Activated naive CD4-positive, alpha-beta T cell (primary cell): ENCODE results near the gene RAB7A.
"Not testable (repeated sequence)": the region's sequence is repeated elsewhere in the genome, so short reads cannot be mapped to it uniquely, and the experiment has no call there.

ENCODE experiments used
- DNase-seq, 4 experiments: peaks; one replicate each; lab custom pipeline; 2025; lab: John Stamatoyannopoulos, UW

RAB7A gene

DNA sequence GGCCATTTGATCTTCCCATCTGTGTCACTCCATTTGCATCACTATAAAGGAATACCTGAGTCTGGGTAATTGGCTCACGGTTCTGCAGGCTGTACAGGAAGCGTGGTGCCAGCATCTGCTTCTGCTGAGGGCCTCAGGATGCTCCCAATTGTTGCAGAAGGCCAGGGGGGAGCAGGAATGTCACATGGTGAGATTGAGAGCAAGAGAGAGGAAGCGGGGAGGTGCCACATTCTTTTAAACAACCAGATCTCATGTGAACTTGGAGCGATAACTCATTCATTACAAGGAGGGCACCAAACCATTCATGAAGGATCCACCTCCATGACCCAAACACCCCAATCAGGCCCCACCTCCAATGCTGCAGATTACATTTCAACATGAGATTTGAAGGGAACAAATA, 13.1 kb upstream of the RAB7A start:
- no peak for DNase-seq

DNA sequence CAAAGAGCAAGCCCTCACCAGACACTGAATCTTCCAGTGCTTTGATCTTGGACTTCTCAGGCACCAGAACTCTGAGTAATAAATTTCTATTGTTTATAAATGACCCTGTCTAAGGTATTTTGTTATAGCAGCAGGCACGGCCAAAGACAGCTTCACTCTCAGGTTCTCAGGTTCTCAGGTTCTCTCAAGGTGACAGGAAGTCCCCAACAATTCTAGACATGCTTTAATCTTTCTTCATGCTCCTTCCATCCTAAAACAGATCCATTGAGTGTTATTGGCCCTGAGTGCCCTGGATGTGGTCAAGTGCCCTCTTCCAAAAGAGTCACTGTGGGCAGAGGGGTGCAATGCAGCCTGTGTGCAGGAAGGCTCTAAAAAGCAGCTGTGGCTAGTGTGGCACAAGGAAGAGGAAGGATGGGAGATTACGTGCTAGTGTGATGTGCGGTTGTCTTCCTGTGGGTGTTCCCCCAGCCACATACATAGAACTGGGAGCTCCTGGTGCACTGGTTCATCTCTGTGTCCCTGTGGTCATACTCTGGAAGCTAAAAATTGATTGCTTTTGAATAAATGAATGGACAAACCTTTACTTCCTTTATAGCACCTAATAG, 11.0 kb upstream of the RAB7A start:
- no peak for DNase-seq

DNA sequence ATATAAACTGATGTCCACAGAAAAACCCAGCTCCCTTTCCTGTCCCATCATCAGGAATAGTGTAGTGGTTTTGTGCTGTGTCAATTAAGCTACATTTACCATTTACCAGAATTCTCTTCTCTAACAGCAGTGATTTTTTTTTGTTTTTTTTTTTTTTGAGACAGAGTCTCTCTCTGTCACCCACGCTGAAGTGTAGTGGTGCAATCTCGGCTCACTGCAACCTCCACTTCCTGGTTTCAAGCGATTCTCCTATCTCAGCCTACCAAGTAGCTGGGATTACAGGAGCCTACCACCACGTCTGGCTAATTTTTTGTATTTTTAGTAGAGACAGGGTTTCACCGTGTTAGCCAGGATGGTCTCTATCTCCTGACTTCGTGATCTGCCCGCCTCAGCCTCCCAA, 7.1 kb upstream of the RAB7A start:
- not testable (repeated sequence) for DNase-seq

DNA sequence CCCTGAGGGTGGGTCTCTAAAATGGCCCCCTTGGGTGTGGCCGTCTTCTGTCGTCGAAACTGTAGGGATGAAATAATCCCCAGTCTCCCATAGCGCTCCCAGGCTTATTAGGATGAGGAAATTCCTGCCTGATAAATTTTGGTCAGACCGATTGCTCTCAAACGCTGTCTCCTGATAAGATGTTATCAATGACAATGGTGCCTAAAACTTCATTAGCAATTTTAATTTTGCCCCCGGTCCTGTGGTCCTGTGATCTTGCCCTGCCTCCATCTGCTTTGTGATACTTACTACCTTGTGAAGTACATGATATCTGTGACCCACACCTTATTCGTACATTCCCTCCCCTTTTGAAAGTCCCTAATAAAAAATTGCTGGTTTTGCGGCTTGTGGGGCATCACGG, 5.1 kb upstream of the RAB7A start:
- no peak for DNase-seq

DNA sequence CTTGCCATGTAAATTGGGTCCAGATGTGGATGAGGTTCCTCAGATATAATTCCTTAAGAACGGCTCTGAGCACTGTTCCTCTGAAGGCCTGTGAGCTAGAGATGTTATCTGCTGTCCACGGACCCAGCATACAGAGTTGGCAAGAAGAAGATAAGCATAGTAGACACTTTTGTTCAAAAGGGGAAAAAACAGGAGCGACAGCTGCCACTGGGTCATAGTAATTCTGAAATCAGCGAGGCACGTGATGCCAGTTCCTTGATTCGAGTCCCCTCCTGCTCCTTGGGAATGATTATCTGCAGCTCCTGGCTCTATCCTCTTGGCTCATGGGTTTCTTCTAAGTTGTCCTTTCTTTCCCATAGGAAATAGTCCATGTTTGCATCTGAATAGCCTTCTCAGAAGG, 2.5 kb upstream of the RAB7A start:
- DNase-seq, result no peak

DNA sequence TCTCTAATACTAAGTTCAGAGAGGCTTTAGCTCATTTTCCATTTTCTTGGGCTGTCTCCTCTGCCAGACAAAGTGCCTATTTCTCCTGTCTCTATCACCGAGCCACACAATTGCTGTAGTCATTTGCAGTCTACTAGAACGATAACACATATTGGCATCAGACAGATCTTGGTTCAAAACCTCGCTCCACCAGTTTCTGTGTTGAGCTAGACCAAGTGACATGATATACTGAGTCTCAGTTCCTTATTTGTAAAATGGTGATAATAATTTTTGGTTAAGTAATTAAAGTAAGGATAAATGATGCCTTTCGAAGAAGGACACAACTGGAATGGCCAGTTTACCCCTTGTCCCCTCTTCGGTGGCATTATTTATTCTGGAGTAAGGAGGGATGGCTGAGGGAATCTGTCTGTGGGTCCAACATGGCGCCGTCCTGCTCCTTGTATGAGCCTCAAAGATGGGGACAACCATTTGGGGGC, 398 bp upstream of the RAB7A start:
- DNase-seq, result no peak

DNA sequence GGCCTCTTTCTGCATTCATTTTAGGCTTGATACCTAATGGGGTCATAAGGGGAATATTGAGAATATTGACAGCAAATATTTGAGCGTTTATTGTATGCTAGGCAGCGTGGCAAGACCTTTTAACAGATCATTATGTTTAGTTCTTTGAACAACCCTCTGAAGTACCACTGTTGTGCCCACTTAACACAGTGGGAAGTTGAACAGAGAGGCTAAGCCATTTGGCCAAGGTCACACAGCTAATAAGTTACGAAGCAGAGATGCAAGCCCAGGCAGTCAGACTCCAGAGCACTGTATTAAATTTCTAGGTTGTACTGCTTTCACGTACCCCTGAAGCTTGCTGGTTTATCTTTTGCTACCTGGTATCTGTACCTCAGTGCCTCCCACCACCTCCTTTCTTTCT, 1.1 kb downstream of the RAB7A start:
- DNase-seq, result no peak

DNA sequence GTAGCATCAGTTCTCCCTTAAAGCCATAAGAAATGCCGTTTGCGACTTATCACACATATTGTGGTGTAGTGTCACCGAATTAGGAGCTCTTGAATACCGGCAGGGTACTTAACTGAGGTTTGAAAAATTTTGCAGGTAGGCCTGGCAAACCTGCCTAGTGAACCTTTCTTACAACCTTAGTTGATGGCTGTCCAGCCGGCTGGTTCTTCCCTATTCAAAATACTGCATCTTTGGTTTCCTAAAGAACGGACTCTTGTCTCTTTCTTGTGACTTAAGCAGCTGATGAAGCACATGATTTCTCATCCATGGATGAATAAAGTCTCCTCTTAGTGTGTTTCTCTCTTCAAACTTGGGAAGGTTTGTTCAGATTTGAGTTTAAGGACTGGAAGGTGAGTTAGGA, 1.5 kb downstream of the RAB7A start:
- no peak for DNase-seq

DNA sequence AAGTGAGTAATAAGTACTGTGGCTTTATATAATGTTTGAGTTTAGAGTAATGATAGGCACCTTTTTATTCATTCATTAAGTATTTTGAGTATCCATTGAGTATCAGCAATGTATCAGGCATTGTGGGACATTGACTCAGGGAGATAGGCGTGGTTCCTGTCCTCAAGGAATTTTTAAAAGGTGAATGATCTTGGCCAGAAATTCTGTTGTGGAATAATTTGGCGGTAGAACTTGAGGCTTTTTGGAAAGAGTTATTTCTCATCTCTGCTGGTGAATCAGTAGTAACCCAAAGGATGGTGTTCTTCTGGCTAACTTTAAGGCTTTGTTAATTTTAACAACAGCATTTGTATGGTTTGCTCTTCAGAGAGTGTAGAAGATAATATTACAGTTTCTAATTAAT, 2.0 kb downstream of the RAB7A start:
- DNase-seq, result no peak

DNA sequence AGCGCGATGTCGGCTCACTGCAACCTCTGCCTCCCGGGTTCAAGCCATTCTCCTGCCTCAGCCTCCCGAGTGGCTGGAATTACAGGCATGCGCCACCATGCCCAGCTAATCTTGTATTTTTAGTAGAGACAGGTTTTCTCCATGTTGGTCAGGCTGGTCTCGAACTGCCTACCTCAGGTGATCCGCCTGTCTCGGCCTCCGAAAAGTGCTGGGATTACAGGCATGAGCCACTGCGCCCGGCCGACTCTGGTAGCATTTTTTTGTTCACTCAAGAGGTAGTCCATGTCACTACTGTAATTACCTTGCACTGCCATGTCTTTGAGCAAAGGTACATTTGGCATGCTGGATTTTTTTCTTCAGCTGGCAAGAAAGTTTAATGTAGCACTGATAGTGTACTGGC, 2.5 kb downstream of the RAB7A start:
- not testable (repeated sequence) for DNase-seq

DNA sequence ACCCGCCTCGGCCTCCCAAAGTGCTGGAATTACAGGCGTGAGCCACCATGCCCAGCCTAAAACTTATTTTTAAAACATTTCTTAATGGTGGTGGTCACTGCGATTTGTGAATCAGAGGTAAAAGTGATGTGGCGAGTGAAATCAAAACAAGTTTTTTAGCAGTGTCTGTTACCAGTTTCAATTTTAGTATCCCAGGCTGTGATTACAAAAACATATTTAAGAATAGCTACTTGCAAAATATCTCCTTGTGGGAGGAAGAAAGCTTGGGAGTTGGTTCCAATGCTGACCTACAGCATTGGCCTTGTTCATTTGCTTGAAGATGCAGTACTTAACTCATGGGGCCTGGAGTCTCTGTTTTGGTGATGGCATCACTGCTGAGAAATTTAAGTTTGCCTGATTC, 4.5 kb downstream of the RAB7A start:
- no peak for DNase-seq

DNA sequence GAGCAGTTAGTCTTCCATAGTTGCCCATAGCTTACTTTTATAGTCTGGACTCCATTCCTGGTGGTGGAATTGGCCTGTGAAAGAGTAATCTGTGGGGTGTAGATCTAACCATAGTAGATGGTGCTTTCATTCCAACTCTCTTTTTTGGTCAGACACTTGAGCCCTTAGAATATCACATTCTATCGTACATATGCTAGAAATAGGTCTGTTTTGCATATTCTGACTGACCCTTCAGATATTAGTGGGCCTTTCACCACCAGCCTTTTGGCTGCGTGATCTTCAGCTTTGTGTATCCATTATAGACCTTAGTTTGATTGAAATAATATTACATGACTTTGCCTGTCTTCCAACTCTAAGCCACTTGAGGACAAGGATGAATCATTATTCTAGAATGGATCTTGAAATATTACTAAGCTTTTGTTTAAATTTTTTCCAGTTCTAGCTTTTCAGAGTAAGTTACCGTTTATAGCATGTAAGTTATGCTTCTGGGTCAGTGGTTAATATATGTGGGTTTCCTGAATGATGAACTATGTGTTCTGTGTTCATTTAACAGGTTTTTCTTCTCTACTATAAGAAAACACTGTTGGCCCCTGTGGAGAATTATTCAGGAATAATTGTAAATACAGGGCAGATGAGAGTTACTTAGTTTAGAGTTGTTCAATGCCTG, 8.7 kb downstream of the RAB7A start:
- no peak for DNase-seq

DNA sequence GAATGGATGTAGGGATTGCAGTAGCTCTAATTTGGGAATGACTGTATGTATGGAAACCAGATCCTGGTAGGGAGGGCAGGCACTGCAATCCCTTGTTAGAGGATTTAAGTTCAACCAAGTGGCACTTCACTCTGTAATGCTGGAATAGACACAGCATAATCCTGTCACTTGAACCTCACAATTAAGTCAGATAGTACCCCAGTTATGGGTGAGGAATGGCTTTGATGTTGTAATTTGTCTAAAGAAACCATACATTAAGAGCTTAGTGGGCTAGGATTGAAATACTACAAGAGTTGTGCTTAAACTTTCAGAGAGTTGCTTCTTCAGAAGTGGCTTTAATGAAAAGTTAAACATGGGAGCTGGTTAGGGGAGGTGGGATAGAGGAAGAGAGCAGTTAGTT, 9.3 kb downstream of the RAB7A start:
- no peak for DNase-seq

DNA sequence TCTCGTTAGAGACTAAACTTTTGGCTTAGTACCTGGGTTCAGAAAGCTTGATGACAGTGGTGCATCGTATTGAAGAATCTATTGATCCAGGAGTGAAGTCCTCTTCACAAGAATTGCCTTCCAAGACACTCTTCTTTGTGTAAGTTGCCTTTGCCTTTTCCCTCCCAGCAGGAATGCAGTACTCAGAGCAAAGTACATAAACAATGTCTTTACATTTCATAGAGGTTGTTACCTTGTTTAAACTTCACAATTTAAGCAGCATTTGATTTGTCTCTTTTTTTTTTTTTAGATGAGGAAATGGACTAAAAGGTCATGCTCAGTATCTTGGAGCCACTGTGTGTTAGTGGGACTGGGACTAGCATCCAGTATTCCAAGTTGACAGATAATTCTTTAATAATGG, 9.9 kb downstream of the RAB7A start:
- no peak for DNase-seq

DNA sequence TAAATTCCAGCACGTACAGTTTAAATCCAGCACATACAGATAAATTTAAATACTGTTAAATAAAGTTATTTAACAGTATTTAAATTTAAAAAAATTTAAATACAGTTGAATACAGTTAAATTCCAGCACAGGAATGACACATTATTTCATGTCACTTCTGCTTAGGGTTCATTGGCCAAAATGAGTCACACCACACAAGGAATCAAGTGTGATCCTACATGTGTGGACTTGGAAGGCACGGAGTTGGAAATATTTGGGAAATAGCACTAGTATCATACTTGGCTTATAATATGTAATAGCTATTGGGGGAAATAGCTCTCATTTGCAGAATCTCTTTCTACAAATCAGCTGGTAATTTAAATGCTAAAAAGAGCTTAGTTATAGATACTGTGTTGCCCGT, 10.6 kb downstream of the RAB7A start:
- no peak for DNase-seq

DNA sequence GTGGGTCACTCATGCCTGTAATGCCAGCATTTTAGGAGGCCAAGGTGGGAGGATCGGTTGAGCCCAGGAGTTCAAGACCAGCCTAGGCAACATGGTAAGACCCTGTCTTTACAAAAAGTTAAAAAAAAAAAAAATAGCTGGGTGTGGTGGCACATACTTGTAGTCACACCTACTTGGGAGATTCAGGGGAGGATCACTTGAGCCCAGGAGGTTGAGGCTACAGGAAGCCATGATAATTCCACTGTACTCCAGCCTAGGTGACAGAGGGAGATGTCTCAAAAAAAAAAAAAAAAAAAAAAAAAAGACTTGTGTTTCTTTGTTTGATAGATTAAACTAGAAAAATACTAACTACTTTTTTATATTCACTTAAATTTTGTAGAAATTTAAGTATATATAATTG, 14.6 kb downstream of the RAB7A start:
- DNase-seq, result no peak

DNA sequence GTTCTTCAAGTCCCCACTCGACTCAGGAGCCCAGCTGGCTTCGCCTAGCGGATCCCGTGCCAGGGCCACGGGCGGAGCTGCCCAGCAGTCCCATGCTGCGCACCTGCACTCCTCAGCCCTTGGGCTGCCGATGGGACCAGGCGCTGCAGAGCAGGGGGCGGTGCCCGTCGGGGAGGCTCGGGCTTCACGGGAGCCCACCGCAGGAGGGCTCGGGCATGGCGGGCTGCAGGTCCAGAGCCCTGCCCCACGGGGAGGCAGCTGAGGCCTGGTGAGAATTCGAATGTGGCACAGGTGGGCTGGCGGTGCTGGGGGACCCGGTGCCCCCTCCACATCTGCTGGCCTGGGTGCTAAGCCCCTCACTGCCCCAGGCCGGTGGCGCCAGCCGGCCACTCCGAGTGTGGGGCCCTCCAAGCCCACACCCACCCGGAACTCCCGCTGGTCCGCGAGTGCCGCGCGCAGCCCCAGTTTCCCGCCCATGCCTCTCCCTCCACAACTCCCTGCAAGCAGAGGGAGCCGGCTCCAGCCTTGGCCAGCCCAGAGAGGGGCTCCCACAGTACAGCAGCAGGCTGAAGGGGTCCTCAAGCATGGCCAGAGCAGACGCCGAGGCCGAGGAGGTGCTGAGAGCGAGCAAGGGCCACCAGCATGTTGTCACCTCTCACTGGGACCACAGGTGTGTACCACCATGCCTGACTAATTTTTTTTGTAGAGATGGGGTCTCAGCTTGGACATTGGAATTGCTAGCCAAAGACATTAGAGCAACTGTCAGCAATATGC, 17.0 kb downstream of the RAB7A start:
- no peak for DNase-seq

DNA sequence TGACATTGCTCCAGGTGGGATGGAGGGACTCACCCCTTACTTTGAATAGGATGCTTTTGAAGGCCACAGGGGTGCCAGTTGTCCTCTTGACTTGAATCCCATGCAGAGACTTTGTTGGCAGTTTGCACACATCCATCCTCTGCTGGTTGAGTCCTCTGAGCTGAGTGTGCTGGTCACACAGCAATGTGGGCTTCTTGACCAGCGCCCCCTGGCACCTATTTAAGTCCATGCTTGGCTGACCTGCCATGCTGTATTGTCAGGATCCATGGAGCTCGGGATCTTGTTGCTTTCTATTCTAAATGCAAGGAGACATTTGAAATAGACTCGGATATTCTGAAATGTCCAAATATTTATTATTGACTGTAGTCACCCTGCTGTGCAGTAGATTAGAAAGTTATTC, 19.8 kb downstream of the RAB7A start:
- no peak for DNase-seq

DNA sequence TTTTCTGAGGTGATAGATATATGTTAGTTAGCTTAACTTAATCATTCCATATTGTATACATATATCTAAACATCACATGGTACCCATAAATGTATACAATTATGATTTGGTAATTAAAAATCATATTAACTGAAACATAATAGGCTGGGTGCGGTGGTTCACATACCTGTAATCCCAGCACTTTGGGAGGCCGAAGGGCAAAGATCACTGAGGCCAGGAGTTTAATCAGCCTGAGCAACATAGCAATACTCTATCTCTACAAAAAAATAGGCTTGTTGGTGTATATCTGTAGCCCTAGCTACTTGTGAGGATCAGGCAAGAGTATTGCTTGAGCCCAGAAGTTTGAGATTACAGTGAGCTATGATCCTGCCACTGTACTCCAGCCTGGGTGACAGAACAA, 20.9 kb downstream of the RAB7A start:
- DNase-seq, result no peak

DNA sequence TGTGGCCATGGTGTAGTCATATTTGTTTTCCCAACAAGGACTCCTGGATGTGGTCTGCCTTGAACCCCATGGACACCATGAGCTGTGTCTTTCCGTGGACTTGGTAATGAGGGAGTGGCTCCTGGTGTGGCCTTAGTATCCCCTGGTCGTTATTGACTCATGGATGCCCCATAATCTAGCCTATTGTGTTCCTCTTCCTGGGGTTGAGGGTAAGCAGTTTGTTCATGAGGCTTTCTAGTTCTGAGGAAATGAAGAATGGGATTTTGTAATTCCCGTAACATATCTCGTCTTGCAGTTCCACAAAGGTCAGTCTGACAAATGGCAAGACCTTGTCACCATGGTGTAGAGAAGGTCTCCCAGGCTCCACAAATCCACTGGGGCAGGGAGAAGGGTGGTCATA, 22.6 kb downstream of the RAB7A start:
- DNase-seq, result no peak

DNA sequence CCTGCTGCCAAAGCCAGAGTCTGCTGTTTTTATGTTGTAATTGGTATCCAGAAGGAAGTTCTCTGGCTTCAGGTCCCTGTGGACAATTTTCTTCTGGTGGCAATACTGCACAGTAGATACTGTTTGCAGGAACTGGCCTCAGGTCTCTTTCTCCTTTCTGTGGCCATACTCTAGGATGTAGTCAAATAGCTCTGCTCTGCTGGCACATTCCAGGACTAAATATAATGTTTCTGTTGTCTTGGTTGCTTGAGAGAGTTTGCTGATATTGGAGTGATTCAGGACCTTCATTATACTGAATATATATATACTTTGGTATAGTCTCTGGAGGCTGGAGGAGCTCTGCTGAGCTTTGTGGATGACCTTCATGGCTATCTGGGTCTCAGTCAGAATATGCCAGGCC, 23.1 kb downstream of the RAB7A start:
- no peak for DNase-seq

DNA sequence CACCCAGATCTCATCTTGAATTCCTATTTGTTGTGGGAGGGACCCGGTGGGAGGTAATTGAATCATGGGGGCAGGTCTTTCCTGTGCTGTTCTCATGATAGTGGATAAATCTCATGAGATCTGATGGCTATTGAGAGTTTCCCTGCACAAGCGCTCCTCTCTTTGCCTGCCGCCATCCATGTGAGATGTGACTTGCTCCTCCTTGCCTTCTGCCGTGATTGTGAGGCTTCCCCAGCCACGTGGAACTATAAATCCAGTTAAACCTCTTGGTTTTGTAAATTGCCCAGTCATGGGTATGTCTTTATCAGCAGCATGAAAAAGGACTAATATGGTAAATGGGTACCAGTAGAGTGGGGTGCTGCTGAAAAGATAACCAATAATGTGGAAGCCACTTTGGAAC, 23.6 kb downstream of the RAB7A start:
- DNase-seq, result not testable (repeated sequence)

DNA sequence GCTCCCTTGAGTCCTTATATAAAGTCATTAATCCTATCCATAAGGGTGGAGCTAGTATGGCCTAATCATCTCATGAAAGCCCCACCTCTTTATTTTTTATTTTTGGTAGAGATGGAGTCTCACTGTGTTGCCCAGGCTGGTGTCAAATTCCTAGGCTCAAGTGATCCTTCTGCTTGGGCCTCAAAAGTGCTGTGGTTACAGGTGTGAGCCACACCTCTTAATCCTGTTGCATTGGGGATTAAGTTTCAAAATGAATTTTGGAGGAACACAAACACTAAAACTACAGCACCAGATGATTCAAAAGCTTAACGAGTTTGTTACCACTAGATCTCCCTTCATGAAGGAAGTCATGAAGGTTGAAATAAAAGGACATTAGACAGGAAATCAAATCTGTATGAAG, 27.7 kb downstream of the RAB7A start:
- DNase-seq, result no peak
